WTC11 (cell line): ENCODE measurements around the gene COL20A1. TPM values are rescaled to one million over a fixed set of nuclear protein-coding genes. Genes with fewer than 3 reads are reported as not detected.

Source experiments
- ATAC-seq: fragments of 200-7000 bp; cut with Tn5 transposase; 2 replicates; pipeline ENCODE4 v1.10.0; 2021; ENCODE audit warnings: mild to moderate bottlenecking, moderate library complexity
- Bru-seq: library from RNA; stranded (reverse); fragments of 400-500 nt; gene quantifications from one replicate; lab custom pipeline; 2021; lab: Mats Ljungman, UMichigan
- CTCF ChIA-PET: fragments of 300-600 bp; sonication (Branson Sonifier 250); formaldehyde crosslinking; loops from one replicate; lab custom pipeline; 2021; ENCODE audit warnings: antibody characterized with exemption; lab: Charles Lee
- POLR2A ChIA-PET: fragments of 350-600 bp; sonication (Branson Sonifier 250); formaldehyde crosslinking; loops from one replicate; lab custom pipeline; 2021; ENCODE audit warnings: antibody characterized with exemption; lab: Charles Lee
- DNase-seq: peaks from one replicate; pipeline ENCODE4 v3.0.0; 2021; ENCODE audit warnings: low spot score
- H3K27ac Mint-ChIP-seq: 2 replicates; pipeline ENCODE4 v1.8.0; 2021; ENCODE audit warnings: mixed read lengths
- H3K27me3 Mint-ChIP-seq: 2 replicates; pipeline ENCODE4 v1.8.0; 2021; ENCODE audit warnings: low read depth, mild to moderate bottlenecking, moderate library complexity, mixed read lengths
- H3K36me3 Mint-ChIP-seq: 2 replicates; pipeline ENCODE4 v1.8.0; 2021; ENCODE audit warnings: mixed read lengths
- H3K4me1 Mint-ChIP-seq: 2 replicates; pipeline ENCODE4 v1.8.0; 2022; ENCODE audit warnings: mixed read lengths
- H3K4me3 Mint-ChIP-seq: 2 replicates; pipeline ENCODE4 v1.8.0; 2021; ENCODE audit warnings: mild to moderate bottlenecking, moderate library complexity, mixed read lengths
- H3K9me3 Mint-ChIP-seq: 2 replicates; pipeline ENCODE4 v1.8.0; 2021; ENCODE audit warnings: mixed read lengths
- JAZF1 ChIP-seq: fragments of 250-450 bp; sonication (Bioruptor Pico); IDR thresholded peaks from 2 replicates; pipeline ENCODE4 v1.9.0; 2021; ENCODE audit warnings: moderate library complexity, mild to moderate bottlenecking, inconsistent platforms
- JUN ChIP-seq: sonication (generic); formaldehyde crosslinking; IDR thresholded peaks from 2 replicates; pipeline ENCODE4 v1.8.0; 2023; ENCODE audit warnings: mild to moderate bottlenecking, missing genetic modification reagents
- MXD4 ChIP-seq: fragments of 250-450 bp; sonication (Bioruptor Pico); IDR thresholded peaks from 2 replicates; pipeline ENCODE4 v1.8.0; 2021; ENCODE audit warnings: mild to moderate bottlenecking, moderate library complexity, borderline replicate concordance
- NFYB ChIP-seq: sonication (generic); formaldehyde crosslinking; conservative IDR thresholded peaks from 2 replicates; pipeline ENCODE4 v1.8.0; 2022; ENCODE audit warnings: low read depth, missing genetic modification reagents
- NR1H2 ChIP-seq: sonication (generic); formaldehyde crosslinking; IDR thresholded peaks from 2 replicates; pipeline ENCODE4 v1.9.0; 2021; ENCODE audit warnings: mild to moderate bottlenecking, moderate library complexity, missing genetic modification reagents
- SP1 ChIP-seq: sonication (generic); formaldehyde crosslinking; conservative IDR thresholded peaks from 2 replicates; pipeline ENCODE4 v1.8.1; 2022; ENCODE audit warnings: missing genetic modification reagents
- TEAD1 ChIP-seq: sonication (generic); formaldehyde crosslinking; IDR thresholded peaks from 2 replicates; pipeline ENCODE4 v1.8.0; 2022; ENCODE audit warnings: mild to moderate bottlenecking, missing genetic modification reagents
- ZBTB21 ChIP-seq: sonication (generic); formaldehyde crosslinking; IDR thresholded peaks from 2 replicates; pipeline ENCODE4 v1.8.1; 2023; ENCODE audit warnings: mild to moderate bottlenecking, missing genetic modification reagents, borderline replicate concordance
- ZNF219 ChIP-seq: sonication (generic); formaldehyde crosslinking; IDR thresholded peaks from 2 replicates; pipeline ENCODE4 v1.8.0; 2023; ENCODE audit warnings: missing genetic modification reagents, mild to moderate bottlenecking, borderline replicate concordance
- ZNF232 ChIP-seq: sonication (generic); formaldehyde crosslinking; IDR thresholded peaks from 2 replicates; pipeline ENCODE4 v1.8.0; 2022; ENCODE audit warnings: mild to moderate bottlenecking, missing genetic modification reagents
- ZNF263 ChIP-seq: sonication (generic); formaldehyde crosslinking; IDR thresholded peaks from 2 replicates; pipeline ENCODE4 v1.8.1; 2022; ENCODE audit warnings: low read depth, mild to moderate bottlenecking, moderate library complexity, missing genetic modification reagents
- ZNF416 ChIP-seq: fragments of 250-450 bp; sonication (Bioruptor Pico); IDR thresholded peaks from 2 replicates; pipeline ENCODE4 v1.9.0; 2021; ENCODE audit warnings: mild to moderate bottlenecking, inconsistent platforms
- long read RNA-seq, 3 experiments: library from RNA in 1 of 3; library from capped mRNA in 1 of 3; library from polyadenylated mRNA in 1 of 3; unstranded in 2 of 3; stranded (forward) in 1 of 3; transcript quantifications; one replicate each; pipeline ENCODE4 v2.0.0, GENCODE V29; 2021
- total RNA-seq: library from RNA; stranded (reverse); gene quantifications from 3 replicates; pipeline ENCODE4 v1.2.3, GENCODE V29; 2021
- TF ChIP-seq, protein P1 (sequence below): fragments of 250-450 bp; sonication (Bioruptor Pico); IDR thresholded peaks from 2 replicates; pipeline ENCODE4 v2.1.2; 2022; ENCODE audit warnings: mild to moderate bottlenecking, moderate library complexity
- TF ChIP-seq, protein P2 (sequence below): fragments of 250-450 bp; sonication (Bioruptor Pico); IDR thresholded peaks from 2 replicates; pipeline ENCODE4 v1.9.0; 2021; ENCODE audit warnings: mild to moderate bottlenecking
- TF ChIP-seq, protein P3 (sequence below): sonication (generic); formaldehyde crosslinking; IDR thresholded peaks from 2 replicates; pipeline ENCODE4 v1.8.0; 2022; ENCODE audit warnings: missing genetic modification reagents
- TF ChIP-seq, protein P4 (sequence below): sonication (generic); formaldehyde crosslinking; IDR thresholded peaks from 2 replicates; pipeline ENCODE4 v1.8.1; 2023; ENCODE audit warnings: mild to moderate bottlenecking, missing genetic modification reagents, moderate library complexity
- TF ChIP-seq, protein P5 (sequence below): sonication (generic); formaldehyde crosslinking; IDR thresholded peaks from 2 replicates; pipeline ENCODE4 v1.8.1; 2022; ENCODE audit warnings: mild to moderate bottlenecking, moderate library complexity, missing genetic modification reagents
- TF ChIP-seq, protein P6 (sequence below): sonication (generic); formaldehyde crosslinking; IDR thresholded peaks from 2 replicates; pipeline ENCODE4 v1.8.1; 2022; ENCODE audit warnings: low read depth, missing genetic modification reagents, borderline replicate concordance

The COL20A1 gene
- total RNA-seq: 0.55 to 1.3 TPM (median 1.1 TPM) in 3 replicates
- percentile 8 among the genes with signal in this experiment for Bru-seq, nascent RNA
- long read RNA-seq, experiment 1, partial matches to known transcripts: 0 of 2 reads
- long read RNA-seq, experiment 1, other reads (novel, unspliced or antisense): 2 of 2 reads
- long read RNA-seq, experiment 2: 0 reads
- long read RNA-seq, experiment 3: 0 reads

DNA sequence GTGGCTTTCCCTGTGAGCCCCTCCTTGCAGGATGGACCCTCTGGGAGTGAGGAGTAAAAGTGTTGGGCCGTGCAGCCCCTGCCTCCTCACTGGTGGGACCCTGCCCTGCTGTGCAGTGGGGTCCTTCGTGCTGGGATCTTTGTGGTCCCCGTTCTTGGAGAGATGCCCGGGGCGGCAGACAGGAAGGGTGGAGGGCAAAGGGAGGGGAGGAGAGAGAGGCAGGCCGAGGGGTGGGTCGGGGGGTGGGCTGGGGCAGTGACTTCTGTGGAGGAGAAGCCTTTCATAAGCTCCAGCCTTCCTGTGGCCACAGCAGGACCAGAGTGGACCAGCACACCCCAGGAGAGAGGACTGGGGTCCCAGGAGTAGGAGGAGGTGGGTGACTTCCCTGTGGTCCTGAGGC is at the start of gene COL20A1:
COL20A1 (plus strand) TSS at position 283 of the 400 bp plus-strand sequence. CDS start 1,922 bp downstream, outside the sequence.
- H3K4me1 Mint-ChIP-seq: peaks cover 20% of the 10 kb centered on the region
- TF ChIP-seq ZNF263 (CRISPR knock-in tag) (no peak), ZNF232 (CRISPR knock-in tag) (no peak), ZNF219 (no peak), SP1 (CRISPR knock-in tag) (no peak), ZNF416 (CRISPR knock-in tag) (no peak), MXD4 (CRISPR knock-in tag) (no peak), JUN (CRISPR knock-in tag) (no peak), TEAD1 (CRISPR knock-in tag) (no peak), NR1H2 (no peak), NFYB (CRISPR knock-in tag) (no peak), JAZF1 (CRISPR knock-in tag) (no peak), ZBTB21 (no peak)
- TF ChIP-seq, protein P1, sequence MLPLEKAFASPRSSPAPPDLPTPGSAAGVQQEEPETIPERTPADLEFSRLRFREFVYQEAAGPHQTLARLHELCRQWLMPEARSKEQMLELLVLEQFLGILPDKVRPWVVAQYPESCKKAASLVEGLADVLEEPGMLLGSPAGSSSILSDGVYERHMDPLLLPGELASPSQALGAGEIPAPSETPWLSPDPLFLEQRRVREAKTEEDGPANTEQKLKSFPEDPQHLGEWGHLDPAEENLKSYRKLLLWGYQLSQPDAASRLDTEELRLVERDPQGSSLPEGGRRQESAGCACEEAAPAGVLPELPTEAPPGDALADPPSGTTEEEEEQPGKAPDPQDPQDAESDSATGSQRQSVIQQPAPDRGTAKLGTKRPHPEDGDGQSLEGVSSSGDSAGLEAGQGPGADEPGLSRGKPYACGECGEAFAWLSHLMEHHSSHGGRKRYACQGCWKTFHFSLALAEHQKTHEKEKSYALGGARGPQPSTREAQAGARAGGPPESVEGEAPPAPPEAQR (CRISPR knock-in tag): no peak
- TF ChIP-seq, protein P2, sequence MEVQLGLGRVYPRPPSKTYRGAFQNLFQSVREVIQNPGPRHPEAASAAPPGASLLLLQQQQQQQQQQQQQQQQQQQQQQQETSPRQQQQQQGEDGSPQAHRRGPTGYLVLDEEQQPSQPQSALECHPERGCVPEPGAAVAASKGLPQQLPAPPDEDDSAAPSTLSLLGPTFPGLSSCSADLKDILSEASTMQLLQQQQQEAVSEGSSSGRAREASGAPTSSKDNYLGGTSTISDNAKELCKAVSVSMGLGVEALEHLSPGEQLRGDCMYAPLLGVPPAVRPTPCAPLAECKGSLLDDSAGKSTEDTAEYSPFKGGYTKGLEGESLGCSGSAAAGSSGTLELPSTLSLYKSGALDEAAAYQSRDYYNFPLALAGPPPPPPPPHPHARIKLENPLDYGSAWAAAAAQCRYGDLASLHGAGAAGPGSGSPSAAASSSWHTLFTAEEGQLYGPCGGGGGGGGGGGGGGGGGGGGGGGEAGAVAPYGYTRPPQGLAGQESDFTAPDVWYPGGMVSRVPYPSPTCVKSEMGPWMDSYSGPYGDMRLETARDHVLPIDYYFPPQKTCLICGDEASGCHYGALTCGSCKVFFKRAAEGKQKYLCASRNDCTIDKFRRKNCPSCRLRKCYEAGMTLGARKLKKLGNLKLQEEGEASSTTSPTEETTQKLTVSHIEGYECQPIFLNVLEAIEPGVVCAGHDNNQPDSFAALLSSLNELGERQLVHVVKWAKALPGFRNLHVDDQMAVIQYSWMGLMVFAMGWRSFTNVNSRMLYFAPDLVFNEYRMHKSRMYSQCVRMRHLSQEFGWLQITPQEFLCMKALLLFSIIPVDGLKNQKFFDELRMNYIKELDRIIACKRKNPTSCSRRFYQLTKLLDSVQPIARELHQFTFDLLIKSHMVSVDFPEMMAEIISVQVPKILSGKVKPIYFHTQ (CRISPR knock-in tag): no peak
- TF ChIP-seq, protein P3, sequence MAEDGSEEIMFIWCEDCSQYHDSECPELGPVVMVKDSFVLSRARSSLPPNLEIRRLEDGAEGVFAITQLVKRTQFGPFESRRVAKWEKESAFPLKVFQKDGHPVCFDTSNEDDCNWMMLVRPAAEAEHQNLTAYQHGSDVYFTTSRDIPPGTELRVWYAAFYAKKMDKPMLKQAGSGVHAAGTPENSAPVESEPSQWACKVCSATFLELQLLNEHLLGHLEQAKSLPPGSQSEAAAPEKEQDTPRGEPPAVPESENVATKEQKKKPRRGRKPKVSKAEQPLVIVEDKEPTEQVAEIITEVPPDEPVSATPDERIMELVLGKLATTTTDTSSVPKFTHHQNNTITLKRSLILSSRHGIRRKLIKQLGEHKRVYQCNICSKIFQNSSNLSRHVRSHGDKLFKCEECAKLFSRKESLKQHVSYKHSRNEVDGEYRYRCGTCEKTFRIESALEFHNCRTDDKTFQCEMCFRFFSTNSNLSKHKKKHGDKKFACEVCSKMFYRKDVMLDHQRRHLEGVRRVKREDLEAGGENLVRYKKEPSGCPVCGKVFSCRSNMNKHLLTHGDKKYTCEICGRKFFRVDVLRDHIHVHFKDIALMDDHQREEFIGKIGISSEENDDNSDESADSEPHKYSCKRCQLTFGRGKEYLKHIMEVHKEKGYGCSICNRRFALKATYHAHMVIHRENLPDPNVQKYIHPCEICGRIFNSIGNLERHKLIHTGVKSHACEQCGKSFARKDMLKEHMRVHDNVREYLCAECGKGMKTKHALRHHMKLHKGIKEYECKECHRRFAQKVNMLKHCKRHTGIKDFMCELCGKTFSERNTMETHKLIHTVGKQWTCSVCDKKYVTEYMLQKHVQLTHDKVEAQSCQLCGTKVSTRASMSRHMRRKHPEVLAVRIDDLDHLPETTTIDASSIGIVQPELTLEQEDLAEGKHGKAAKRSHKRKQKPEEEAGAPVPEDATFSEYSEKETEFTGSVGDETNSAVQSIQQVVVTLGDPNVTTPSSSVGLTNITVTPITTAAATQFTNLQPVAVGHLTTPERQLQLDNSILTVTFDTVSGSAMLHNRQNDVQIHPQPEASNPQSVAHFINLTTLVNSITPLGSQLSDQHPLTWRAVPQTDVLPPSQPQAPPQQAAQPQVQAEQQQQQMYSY (CRISPR knock-in tag): no peak
- TF ChIP-seq, protein P4, sequence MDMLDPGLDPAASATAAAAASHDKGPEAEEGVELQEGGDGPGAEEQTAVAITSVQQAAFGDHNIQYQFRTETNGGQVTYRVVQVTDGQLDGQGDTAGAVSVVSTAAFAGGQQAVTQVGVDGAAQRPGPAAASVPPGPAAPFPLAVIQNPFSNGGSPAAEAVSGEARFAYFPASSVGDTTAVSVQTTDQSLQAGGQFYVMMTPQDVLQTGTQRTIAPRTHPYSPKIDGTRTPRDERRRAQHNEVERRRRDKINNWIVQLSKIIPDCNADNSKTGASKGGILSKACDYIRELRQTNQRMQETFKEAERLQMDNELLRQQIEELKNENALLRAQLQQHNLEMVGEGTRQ (CRISPR knock-in tag): no peak
- TF ChIP-seq, protein P5, sequence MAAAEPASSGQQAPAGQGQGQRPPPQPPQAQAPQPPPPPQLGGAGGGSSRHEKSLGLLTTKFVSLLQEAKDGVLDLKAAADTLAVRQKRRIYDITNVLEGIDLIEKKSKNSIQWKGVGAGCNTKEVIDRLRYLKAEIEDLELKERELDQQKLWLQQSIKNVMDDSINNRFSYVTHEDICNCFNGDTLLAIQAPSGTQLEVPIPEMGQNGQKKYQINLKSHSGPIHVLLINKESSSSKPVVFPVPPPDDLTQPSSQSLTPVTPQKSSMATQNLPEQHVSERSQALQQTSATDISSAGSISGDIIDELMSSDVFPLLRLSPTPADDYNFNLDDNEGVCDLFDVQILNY (CRISPR knock-in tag): no peak
- TF ChIP-seq, protein P6, sequence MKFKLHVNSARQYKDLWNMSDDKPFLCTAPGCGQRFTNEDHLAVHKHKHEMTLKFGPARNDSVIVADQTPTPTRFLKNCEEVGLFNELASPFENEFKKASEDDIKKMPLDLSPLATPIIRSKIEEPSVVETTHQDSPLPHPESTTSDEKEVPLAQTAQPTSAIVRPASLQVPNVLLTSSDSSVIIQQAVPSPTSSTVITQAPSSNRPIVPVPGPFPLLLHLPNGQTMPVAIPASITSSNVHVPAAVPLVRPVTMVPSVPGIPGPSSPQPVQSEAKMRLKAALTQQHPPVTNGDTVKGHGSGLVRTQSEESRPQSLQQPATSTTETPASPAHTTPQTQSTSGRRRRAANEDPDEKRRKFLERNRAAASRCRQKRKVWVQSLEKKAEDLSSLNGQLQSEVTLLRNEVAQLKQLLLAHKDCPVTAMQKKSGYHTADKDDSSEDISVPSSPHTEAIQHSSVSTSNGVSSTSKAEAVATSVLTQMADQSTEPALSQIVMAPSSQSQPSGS (CRISPR knock-in tag): no peak
- TF ChIP-seq, all 79 proteins: peak for 0
- H3K27me3 Mint-ChIP-seq: peaks cover 8% of the 10 kb centered on the region
- DNase-seq: no peak
- H3K27ac Mint-ChIP-seq: no peak within 1 kb of the TSS
- no peak for ATAC-seq
- no peaks in the 10 kb centered on the region for H3K9me3 Mint-ChIP-seq
- POLR2A ChIA-PET: no interaction called here
- H3K36me3 Mint-ChIP-seq: peaks cover 7% of the 10 kb centered on the region; the same call in 1 of the 2 replicates
- H3K4me3 Mint-ChIP-seq: no peak within 1 kb of the TSS
- CTCF ChIA-PET: interaction anchor here (0.9 to 8.1 kb wide), 5 partner anchors 16 to 203 kb away, joined by 4 to 79 read pairs (median 30); no protein-coding TSS in a partner anchor
